OCI-LY3 (cell line): ENCODE measurements around the gene ASIC3.

ENCODE experiments used
- EZH2phosphoT487 ChIP-seq: fragments of 200-600 bp; shearing (Covaris generic); IDR thresholded peaks from 2 replicates; pipeline ENCODE4 v1.6.1; 2018; ENCODE audit warnings: antibody characterized with exemption, mixed run types, low read depth
- TF ChIP-seq, protein P1 (sequence below): fragments of 200-600, 300-600 bp; sonication (generic); IDR thresholded peaks from 2 replicates; pipeline ENCODE4 v1.5.1; 2014; ENCODE audit warnings: antibody characterized with exemption, low read length, low read depth

DNA sequence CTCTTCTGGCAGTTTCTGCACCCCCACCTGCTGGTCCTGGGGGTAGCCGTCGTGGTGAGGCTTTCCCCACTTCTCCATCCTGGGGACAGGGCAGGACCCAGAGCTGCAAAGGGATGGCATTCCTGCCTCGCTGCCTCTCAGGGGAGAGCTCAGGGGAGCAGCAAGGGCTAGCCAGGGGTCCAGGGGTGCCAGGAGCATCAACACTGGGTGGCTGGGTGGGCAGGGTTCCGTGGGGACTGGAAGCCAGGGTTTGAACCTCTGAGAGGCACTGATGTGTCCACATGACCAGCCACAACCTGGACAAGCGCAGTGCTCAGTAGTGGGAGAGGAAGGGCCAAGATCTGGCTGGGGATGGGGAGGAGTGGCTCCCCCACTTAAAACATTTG, 14.5 kb upstream of the ASIC3 start:
- TF ChIP-seq, protein P1, sequence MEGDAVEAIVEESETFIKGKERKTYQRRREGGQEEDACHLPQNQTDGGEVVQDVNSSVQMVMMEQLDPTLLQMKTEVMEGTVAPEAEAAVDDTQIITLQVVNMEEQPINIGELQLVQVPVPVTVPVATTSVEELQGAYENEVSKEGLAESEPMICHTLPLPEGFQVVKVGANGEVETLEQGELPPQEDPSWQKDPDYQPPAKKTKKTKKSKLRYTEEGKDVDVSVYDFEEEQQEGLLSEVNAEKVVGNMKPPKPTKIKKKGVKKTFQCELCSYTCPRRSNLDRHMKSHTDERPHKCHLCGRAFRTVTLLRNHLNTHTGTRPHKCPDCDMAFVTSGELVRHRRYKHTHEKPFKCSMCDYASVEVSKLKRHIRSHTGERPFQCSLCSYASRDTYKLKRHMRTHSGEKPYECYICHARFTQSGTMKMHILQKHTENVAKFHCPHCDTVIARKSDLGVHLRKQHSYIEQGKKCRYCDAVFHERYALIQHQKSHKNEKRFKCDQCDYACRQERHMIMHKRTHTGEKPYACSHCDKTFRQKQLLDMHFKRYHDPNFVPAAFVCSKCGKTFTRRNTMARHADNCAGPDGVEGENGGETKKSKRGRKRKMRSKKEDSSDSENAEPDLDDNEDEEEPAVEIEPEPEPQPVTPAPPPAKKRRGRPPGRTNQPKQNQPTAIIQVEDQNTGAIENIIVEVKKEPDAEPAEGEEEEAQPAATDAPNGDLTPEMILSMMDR: no peak
- no peak for TF ChIP-seq EZH2phosphoT487
